GM18868 (cell line): ENCODE results near the gene ROR1.

Experiments
- ATAC-seq: cut with Tn5 transposase; IDR thresholded peaks from one replicate; pipeline ENCODE4 v1.9.1; 2021; ENCODE audit warnings: mild to moderate bottlenecking, moderate library complexity; ENCODE audit not compliant: unreplicated experiment

The ROR1 gene

GRCh38 chr1:64000021-64000420 is 226.2 kb downstream of the ROR1 start:
- no peak for ATAC-seq

- no peak for ATAC-seq
These were observed 227.2 kb downstream of the ROR1 start for GRCh38 chr1:64001038-64001437.

DNA sequence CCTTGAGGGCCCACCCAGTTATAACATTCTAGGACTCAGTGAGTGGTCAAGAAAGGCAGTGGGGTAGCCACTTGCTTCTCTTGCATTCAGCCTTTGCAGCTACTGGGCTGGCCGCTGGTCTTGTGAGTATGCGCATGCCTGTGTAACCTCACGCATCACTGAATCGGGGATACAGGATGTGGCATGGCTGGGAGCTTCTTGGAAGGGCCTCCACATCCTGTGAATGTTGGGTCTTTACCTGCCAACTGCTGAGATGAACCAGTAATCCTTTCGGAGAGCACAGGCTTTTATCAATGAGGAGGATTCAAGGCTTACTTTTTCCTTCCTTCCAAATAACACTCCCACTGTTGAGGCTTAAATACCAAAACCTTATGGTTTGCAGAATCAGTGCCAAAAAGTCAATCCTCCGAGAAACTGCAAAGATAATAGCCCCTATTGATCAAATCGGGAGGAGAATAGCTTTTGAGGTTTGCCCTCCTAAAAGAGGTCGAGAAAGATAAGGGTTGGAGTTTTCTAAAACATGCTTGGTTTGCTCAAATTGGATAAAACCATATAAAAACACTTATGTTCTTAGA is 230.7 kb downstream of the ROR1 start:
- no peak for ATAC-seq

GRCh38 chr1:64005801-64006200 is 232.0 kb downstream of the ROR1 start:
- no peak for ATAC-seq

DNA sequence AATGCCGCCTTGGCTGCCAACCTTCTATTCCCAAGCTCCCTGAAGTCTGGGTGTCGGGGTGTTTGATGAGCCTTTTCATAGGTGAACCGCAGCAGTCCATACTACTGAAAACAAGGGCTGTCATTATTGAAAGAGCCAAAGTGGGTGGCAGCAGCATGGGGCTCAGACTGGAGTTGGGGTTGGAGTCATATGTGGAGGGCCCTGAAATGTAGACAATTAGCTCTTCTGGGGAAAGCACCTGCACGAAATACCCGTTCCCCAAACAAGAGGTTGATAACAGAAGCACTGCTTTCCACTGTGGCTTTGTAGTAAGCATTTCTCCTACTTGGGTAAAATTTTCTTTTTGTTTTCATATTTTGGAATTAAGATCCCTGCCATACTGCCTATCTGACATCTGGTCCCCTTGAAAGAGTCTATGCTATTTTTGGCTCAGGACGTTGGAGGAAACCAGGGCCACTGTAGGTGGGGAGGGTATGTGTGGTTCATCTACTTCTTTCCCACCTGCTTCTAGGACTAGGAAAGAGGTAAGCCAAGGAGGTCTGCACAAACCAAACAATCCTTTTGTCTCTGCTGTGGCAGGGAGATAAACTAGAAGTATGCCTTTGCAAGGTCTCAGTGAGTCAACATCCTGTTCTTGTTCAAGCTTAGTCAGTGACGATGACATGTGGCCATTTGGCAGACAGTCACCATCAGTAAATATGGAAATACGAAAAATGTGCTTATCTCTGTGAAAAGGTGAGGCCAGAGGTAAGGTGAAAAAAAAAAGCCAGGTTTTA is 232.6 kb downstream of the ROR1 start:
- ATAC-seq = no peak

- ATAC-seq = no peak
These were observed 236.5 kb downstream of the ROR1 start for GRCh38 chr1:64010316-64010715.

DNA sequence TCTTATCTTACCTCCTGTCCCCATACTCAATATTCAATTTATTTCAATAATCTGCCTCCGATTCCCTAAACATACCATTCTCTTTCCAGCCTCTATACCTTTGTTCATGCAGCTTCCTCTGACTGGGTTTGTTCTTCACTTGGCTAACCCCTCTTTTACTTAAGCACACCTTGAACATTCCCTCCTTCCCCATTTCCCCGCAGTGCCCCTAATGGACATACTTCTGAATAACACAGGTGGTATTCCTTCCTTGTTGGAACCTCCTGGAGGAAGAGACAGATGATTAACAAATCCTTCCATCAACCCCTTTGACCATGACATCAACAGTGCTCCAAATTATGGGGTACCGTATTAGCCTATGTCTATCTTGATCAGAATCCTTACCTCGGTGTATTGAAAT is 239.6 kb downstream of the ROR1 start:
- no peak for ATAC-seq

- ATAC-seq = peak; percentile 89
These were observed 246.0 kb downstream of the ROR1 start for GRCh38 chr1:64019818-64020217.

DNA sequence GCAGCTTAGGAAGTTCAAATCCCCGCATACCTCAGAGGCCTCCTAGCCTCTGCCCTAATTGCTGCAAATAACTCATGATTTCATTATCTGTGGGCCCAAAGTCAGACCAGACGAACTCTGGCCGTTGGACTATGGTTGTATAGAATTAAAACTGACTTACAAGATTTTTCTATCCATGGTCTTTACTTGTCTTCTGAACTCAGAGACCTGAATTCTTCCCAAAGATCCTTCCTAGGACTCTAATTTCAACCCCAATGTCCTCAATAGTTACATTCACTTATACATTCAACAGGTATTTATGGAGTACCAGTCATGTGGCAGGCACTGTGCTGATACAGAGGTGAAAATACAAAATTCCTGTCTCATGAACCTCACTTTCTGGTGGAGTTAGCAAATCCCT is 247.2 kb downstream of the ROR1 start:
- ATAC-seq = no peak

GRCh38 chr1:64025051-64025450 is 251.2 kb downstream of the ROR1 start:
- ATAC-seq = no peak

GRCh38 chr1:64029037-64029436 is 255.2 kb downstream of the ROR1 start:
- no peak for ATAC-seq

- no peak for ATAC-seq
These were observed 256.6 kb downstream of the ROR1 start for GRCh38 chr1:64030411-64030810.

DNA sequence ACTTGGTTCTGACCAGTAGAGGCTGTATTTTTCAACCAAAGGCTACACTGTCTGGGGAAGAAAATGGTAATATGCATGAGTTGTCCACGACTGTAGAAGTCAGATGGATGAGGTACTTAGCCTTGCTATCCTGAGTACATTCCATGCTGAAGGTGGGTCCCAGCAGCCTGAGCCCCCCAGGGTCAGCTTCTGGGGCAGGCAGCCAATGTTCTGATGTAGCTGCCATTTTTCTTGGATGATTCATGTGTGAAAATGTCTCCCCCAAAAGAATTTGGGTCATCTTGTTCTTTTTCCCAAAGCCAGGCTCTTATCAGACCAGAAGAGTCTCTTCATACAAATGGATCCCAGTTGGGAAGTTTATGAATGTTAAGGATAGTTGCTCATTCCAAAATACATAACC is 257.4 kb downstream of the ROR1 start:
- ATAC-seq = no peak

- no peak for ATAC-seq
These were observed 259.9 kb downstream of the ROR1 start for GRCh38 chr1:64033667-64034220.

DNA sequence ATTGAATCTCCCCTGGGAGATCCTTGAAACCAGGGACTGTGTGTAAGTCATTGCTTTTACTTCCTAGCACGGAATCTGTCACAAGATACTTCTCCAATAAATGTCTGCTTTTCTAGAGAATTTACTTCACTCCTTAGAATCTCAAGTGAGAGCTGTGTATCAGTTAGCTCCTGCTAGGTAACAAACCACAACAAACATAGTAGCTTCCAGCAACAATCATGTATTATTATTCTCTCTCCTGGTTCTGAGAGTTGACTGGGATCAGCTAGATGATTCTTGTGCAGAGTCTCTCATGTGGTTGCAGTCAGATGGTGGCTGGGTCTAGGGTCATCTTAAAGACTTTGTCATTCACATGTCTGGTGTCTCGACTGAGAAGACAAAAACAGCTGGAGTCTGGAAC is 262.7 kb downstream of the ROR1 start:
- ATAC-seq = no peak

- no peak for ATAC-seq
These were observed 264.3 kb downstream of the ROR1 start for GRCh38 chr1:64038119-64038518.

GRCh38 chr1:64038965-64039364 is 265.1 kb downstream of the ROR1 start:
- no peak for ATAC-seq

- peak; percentile 75 for ATAC-seq
These were observed 265.6 kb downstream of the ROR1 start for GRCh38 chr1:64039390-64039926.

- ATAC-seq = no peak
These were observed 267.7 kb downstream of the ROR1 start for GRCh38 chr1:64041371-64042131.

- ATAC-seq = no peak
These were observed 268.7 kb downstream of the ROR1 start for GRCh38 chr1:64042331-64043100.

DNA sequence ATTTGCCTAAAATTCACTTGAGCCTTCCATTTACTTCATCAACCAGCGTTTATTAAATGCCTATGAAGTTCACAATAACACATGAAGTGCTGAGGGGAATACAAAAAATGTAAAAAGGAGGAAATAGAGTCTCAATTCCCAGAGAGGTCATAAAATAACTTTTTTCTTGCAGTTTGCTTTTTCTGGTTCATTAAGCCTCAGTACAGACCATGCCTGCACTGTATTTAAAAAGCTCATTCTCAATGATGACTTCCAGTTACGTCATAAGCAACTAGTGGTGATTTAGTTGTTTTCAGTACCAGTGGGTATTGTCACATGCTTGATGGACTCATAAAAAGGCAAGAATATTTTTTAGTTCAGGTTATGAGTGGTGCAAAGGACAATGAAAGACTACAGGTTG is 269.5 kb downstream of the ROR1 start:
- no peak for ATAC-seq
